K562 (cell line): ENCODE measurements around the gene CRIP3. TPM values are rescaled to one million over a fixed set of nuclear protein-coding genes. Genes with fewer than 3 reads are reported as not detected.

Source experiments
- BCOR ChIP-seq: fragments of 450-650 bp; IDR thresholded peaks from 2 replicates; pipeline ENCODE4 v1.6.1; 2016
- BHLHE40 ChIP-seq: IDR thresholded peaks from 2 replicates; pipeline ENCODE4 v1.6.1; 2011; ENCODE audit warnings: low read length, improper control_type of control experiment
- CREBBP ChIP-seq: IDR thresholded peaks from one replicate; pipeline ENCODE4 v1.6.1; 2012; ENCODE audit warnings: low read depth, mild to moderate bottlenecking, control low read depth, inconsistent platforms, low read length
- CREM ChIP-seq: IDR thresholded peaks from 2 replicates; pipeline ENCODE4 v1.6.1; 2014; ENCODE audit warnings: antibody characterized with exemption, low read depth
- CXXC5 ChIP-seq: fragments of 250-450 bp; sonication (Bioruptor Pico); IDR thresholded peaks from 2 replicates; pipeline ENCODE4 v1.8.0; 2022; ENCODE audit warnings: inconsistent platforms, mild to moderate bottlenecking, moderate library complexity
- FUS ChIP-seq: fragments of 200-400 bp; formaldehyde crosslinking; optimal IDR thresholded peaks from 2 replicates; pipeline ENCODE3; 2017; ENCODE audit warnings: low read depth, low read length
- GATA2 ChIP-seq: sonication (generic); formaldehyde crosslinking; IDR thresholded peaks from 2 replicates; pipeline ENCODE4 v1.4.0; 2020; ENCODE audit warnings: mild to moderate bottlenecking, missing genetic modification reagents
- HEY1 ChIP-seq: fragments of 250-450 bp; sonication (Bioruptor Pico); IDR thresholded peaks from 2 replicates; pipeline ENCODE4 v1.5.0; 2020; ENCODE audit warnings: mild to moderate bottlenecking, moderate library complexity, borderline replicate concordance
- KLF16 ChIP-seq: IDR thresholded peaks from 2 replicates; pipeline ENCODE4 v1.6.1; 2016; ENCODE audit warnings: antibody characterized with exemption
- L3MBTL2 ChIP-seq: fragments of 450-650 bp; IDR thresholded peaks from 2 replicates; pipeline ENCODE4 v1.6.1; 2016; ENCODE audit warnings: mild to moderate bottlenecking, moderate library complexity
- SMARCA4 ChIP-seq: fragments of 450-650 bp; IDR thresholded peaks from 2 replicates; pipeline ENCODE4 v1.6.1; 2016
- TCF3 ChIP-seq: sonication (generic); formaldehyde crosslinking; IDR thresholded peaks from 2 replicates; pipeline ENCODE4 v1.4.0; 2020; ENCODE audit warnings: mild to moderate bottlenecking, missing genetic modification reagents
- TEAD4 ChIP-seq, 2 experiments: sonication (generic) in 1 of 2; formaldehyde crosslinking in 1 of 2; IDR thresholded peaks; 2 replicates each; pipeline versions ENCODE4 v1.6.1 to v1.8.0; 2012 to 2022; ENCODE audit warnings: borderline replicate concordance in 1 of 2, inconsistent platforms in 1 of 2, low read length in 1 of 2, mild to moderate bottlenecking in 1 of 2, missing genetic modification reagents in 1 of 2
- ZNF644 ChIP-seq: fragments of 200-800 bp; sonication (Bioruptor generic); IDR thresholded peaks from 2 replicates; pipeline ENCODE4 v1.6.1; 2016; ENCODE audit warnings: low read depth, missing genetic modification characterization, missing compliant biosample characterization
- polyA plus RNA-seq, 8 experiments: library from polyadenylated mRNA; depleted of rRNA in 4 of 8; stranded (reverse) in 5 of 8; unstranded in 3 of 8; fragments of >200 nt; fragmentation: Nextera tagmentation in 2 of 8; fragmentation: Illumina TruSeq in 1 of 8; extraction: Ambion mirVana in 2 of 8; extraction: Trizol in 1 of 8; gene quantifications; 2 replicates each; pipeline versions ENCODE4 v1.2.1 to v1.2.3, GENCODE V29; 2011 to 2014; ENCODE audit warnings: inconsistent platforms in 1 of 8, missing spikeins in 1 of 8
- total RNA-seq, 7 experiments: library from RNA; depleted of rRNA in 6 of 7; stranded (reverse); fragments of >200 nt in 6 of 7; fragmentation: Illumina TruSeq in 2 of 7; extraction: Trizol in 2 of 7; gene quantifications; 2 replicates each; pipeline versions ENCODE4 v1.2.1 to v1.2.3, GENCODE V29; 2011 to 2021; ENCODE audit warnings: low replicate concordance in 1 of 7
- TF ChIP-seq, protein P1 (sequence below), 2 experiments: fragments of 450-650 bp; IDR thresholded peaks; 2 replicates each; pipeline ENCODE4 v1.6.1; 2016
- TF ChIP-seq, protein P2 (sequence below): sonication (generic); formaldehyde crosslinking; IDR thresholded peaks from 2 replicates; pipeline ENCODE4 v1.8.0; 2022; ENCODE audit warnings: missing genetic modification reagents, mild to moderate bottlenecking, moderate library complexity, borderline replicate concordance
- TF ChIP-seq, protein P3 (sequence below): sonication (generic); formaldehyde crosslinking; IDR thresholded peaks from 2 replicates; pipeline ENCODE4 v1.8.0; 2022; ENCODE audit warnings: mild to moderate bottlenecking, missing genetic modification reagents

The CRIP3 gene
- total and polyA plus RNA-seq, 9 of the 15 experiments (the other 6 are each of a cell fraction or from before 2014, with no cell fraction given) = 0.36 to 2.1 (median 0.87) TPM

DNA sequence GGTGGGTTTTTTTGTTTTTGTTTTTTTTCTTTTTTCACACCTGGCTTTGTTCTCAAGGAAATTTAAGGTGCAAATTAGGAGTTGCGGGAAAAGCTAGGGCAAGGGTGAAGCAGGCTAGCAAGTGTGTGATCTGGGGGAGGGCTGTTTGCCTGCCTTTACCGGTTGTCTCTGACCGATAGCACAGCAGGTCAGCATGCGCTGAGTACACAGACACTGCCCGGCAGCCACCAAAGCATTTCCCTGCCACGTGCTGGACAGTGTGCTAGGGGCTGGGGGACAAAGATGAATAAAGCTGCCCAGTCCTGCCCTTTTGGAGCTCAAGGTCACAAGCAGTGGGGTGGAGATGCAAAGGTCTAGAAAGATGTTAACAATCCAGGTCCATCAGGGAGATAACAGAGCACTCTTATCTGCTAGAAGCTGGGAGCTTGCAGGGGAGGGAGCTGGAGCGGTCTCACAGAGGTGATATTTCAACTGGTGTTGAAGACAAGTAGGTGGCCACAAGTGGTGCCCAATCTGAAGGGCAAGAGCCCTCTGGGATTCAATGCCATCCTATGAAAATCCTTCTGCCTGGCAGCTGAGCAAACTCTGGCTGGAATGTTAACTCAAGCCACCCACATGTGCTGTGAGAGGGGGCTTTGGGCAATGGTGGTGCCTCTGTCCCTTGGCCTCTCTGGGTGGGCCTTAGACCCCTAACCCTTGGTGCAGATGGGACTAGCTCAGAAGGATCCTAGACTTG, 40.8 kb downstream of the CRIP3 start (continued):
- TF ChIP-seq, protein P1, sequence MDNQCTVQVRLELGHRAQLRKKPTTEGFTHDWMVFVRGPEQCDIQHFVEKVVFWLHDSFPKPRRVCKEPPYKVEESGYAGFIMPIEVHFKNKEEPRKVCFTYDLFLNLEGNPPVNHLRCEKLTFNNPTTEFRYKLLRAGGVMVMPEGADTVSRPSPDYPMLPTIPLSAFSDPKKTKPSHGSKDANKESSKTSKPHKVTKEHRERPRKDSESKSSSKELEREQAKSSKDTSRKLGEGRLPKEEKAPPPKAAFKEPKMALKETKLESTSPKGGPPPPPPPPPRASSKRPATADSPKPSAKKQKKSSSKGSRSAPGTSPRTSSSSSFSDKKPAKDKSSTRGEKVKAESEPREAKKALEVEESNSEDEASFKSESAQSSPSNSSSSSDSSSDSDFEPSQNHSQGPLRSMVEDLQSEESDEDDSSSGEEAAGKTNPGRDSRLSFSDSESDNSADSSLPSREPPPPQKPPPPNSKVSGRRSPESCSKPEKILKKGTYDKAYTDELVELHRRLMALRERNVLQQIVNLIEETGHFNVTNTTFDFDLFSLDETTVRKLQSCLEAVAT (IDR thresholded peaks at IDR 0.05) = 0 out of 4 replicates have a peak, but pooled peaks of 1 of the 2 experiments have one; percentile 59
- no peak for TF ChIP-seq HEY1 (CRISPR knock-in tag)
- 0 out of 2 replicates have a peak, but pooled peaks have one; percentile 23 for TF ChIP-seq KLF16
- TF ChIP-seq BHLHE40 = peak; percentile 92
- TF ChIP-seq CREBBP = no peak
- TF ChIP-seq, protein P2, sequence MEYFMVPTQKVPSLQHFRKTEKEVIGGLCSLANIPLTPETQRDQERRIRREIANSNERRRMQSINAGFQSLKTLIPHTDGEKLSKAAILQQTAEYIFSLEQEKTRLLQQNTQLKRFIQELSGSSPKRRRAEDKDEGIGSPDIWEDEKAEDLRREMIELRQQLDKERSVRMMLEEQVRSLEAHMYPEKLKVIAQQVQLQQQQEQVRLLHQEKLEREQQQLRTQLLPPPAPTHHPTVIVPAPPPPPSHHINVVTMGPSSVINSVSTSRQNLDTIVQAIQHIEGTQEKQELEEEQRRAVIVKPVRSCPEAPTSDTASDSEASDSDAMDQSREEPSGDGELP (CRISPR knock-in tag) = peak; percentile 47; the same call in 1 of the 2 replicates
- TF ChIP-seq FUS = no peak
- TF ChIP-seq TCF3 = peak; percentile 77
- peak; percentile 38; the same call in 1 of the 2 replicates for TF ChIP-seq GATA2 (CRISPR knock-in tag)
- TF ChIP-seq CREM = peak; percentile 46; the same call in 1 of the 2 replicates
- TF ChIP-seq, protein P3, sequence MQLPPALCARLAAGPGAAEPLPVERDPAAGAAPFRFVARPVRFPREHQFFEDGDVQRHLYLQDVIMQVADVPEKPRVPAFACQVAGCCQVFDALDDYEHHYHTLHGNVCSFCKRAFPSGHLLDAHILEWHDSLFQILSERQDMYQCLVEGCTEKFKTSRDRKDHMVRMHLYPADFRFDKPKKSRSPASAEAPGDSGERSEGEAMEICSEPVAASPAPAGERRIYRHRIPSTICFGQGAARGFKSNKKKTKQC (CRISPR knock-in tag) = no peak
- TF ChIP-seq L3MBTL2 = peak; percentile 96
- TF ChIP-seq CXXC5 (CRISPR knock-in tag) = peak; percentile 49
- TF ChIP-seq BCOR = peak; percentile 71; the same call in 1 of the 2 replicates
- peak; percentile 80 for TF ChIP-seq SMARCA4
- TF ChIP-seq TEAD4 (IDR thresholded peaks at IDR 0.05; ENCODE audit: low read length) = peak; percentile 50
- TF ChIP-seq TEAD4 (CRISPR knock-in tag; IDR thresholded peaks at IDR 0.05; ENCODE audit: borderline replicate concordance) = no peak
- no peak for TF ChIP-seq ZNF644
